Spinal cord (tissue), 10 donors: ENCODE data around the gene SPTBN1. TPM values are rescaled to one million over a fixed set of nuclear protein-coding genes. Genes with fewer than 3 reads are reported as not detected.

Experiments
- DNase-seq, 6 donors: peaks; one replicate each; pipeline versions ENCODE4 v3.0.0 to v3.0.0-alpha.2; 2013 to 2015; ENCODE audit warnings: low spot score in 6 of 6, low read depth in 4 of 6
- H3K27ac ChIP-seq: one replicate; pipeline ENCODE4 v1.5.1; 2013; ENCODE audit warnings: low read depth, low read length, control low read depth
- H3K27me3 ChIP-seq: one replicate; pipeline ENCODE4 v1.6.1; 2013; ENCODE audit warnings: low read length; ENCODE audit not compliant: control insufficient read depth, insufficient read depth
- H3K36me3 ChIP-seq: one replicate; pipeline ENCODE4 v1.6.1; 2013; ENCODE audit warnings: low read length; ENCODE audit not compliant: control insufficient read depth, insufficient read depth
- H3K4me1 ChIP-seq: one replicate; pipeline ENCODE4 v1.6.1; 2013; ENCODE audit warnings: low read length; ENCODE audit not compliant: control insufficient read depth, insufficient read depth
- H3K4me3 ChIP-seq: one replicate; pipeline ENCODE4 v1.5.1; 2013; ENCODE audit warnings: low read depth, low read length, control low read depth
- H3K9me3 ChIP-seq: one replicate; pipeline ENCODE4 v1.6.1; 2013; ENCODE audit warnings: low read length; ENCODE audit not compliant: control insufficient read depth, insufficient read depth
- WGBS: methylation state at CpG from one replicate; pipeline ENCODE4 v1.1.5; 2013; ENCODE audit warnings: missing lambda C conversion rate; ENCODE audit not compliant: insufficient coverage; 5-methylcytosine and 5-hydroxymethylcytosine counted together
- polyA plus RNA-seq, 2 donors: library from polyadenylated mRNA; unstranded; fragments of 120-200 nt; gene quantifications; one replicate each; pipeline ENCODE4 v1.2.1, GENCODE V29; 2013; ENCODE audit not compliant: insufficient read length in 2 of 2
- total RNA-seq, 2 donors: library from RNA; depleted of rRNA in 1 of 2; stranded (reverse); fragments of 120-200 nt in 1 of 2; fragments of >200 nt in 1 of 2; gene quantifications; one replicate each; pipeline versions ENCODE4 v1.2.3 to v1.2.4, GENCODE V29; 2013 to 2014
- donor health status: healthy.

SPTBN1 gene
- total and polyA plus RNA-seq, 4 donors, result 351 to 501 (median 426) TPM

- H3K27me3 ChIP-seq, result no peaks in the 10 kb centered on the region
- H3K27ac ChIP-seq, result peak overlapping the region; percentile 91
- peaks cover 29% of the 10 kb centered on the region for H3K4me1 ChIP-seq
- peak overlapping the region; percentile 61 for H3K4me3 ChIP-seq
- H3K36me3 ChIP-seq, result peaks cover 3% of the 10 kb centered on the region
- whole genome bisulfite sequencing, result 11% methylated on average over 4 of the region's 19 CpGs
- no peaks in the 10 kb centered on the region for H3K9me3 ChIP-seq
- DNase-seq, result no peak
Measured at GRCh38 chr2:54560146-54560881, 104.2 kb downstream of the SPTBN1 start.

- H3K9me3 ChIP-seq, result no peaks in the 10 kb centered on the region
- H3K27me3 ChIP-seq, result no peaks in the 10 kb centered on the region
- peaks cover 29% of the 10 kb centered on the region for H3K4me1 ChIP-seq
- H3K4me3 ChIP-seq, result no peak overlapping the region
- H3K27ac ChIP-seq, result peak overlapping the region; percentile 91
- DNase-seq, result no peak
- WGBS, result no CpG with 5 or more reads among the region's 4 CpGs
- peaks cover 3% of the 10 kb centered on the region for H3K36me3 ChIP-seq
Measured at GRCh38 chr2:54561010-54561409, 104.9 kb downstream of the SPTBN1 start.

GRCh38 chr2:54564439-54564838, 108.3 kb downstream of the SPTBN1 start:
- H3K27ac ChIP-seq, result peak overlapping the region; percentile 6
- 82% methylated on average over 2 of the region's 2 CpGs for WGBS
- H3K27me3 ChIP-seq, result no peaks in the 10 kb centered on the region
- peaks cover 14% of the 10 kb centered on the region for H3K4me1 ChIP-seq
- no peak overlapping the region for H3K4me3 ChIP-seq
- DNase-seq, result no peak
- no peaks in the 10 kb centered on the region for H3K36me3 ChIP-seq
- H3K9me3 ChIP-seq, result no peaks in the 10 kb centered on the region

- Histone ChIP-seq H3K27me3 (no peaks in the 10 kb centered on the region), H3K36me3 (no peaks in the 10 kb centered on the region), H3K4me3 (no peak overlapping the region), H3K9me3 (no peaks in the 10 kb centered on the region), H3K4me1 (peaks cover 10% of the 10 kb centered on the region), H3K27ac (no peak overlapping the region)
- DNase-seq, result no peak
Measured at GRCh38 chr2:54565551-54565950, 109.4 kb downstream of the SPTBN1 start.

- Histone ChIP-seq H3K4me3 (no peak overlapping the region), H3K9me3 (no peaks in the 10 kb centered on the region), H3K36me3 (no peaks in the 10 kb centered on the region), H3K27me3 (no peaks in the 10 kb centered on the region), H3K27ac (no peak overlapping the region), H3K4me1 (peaks cover 11% of the 10 kb centered on the region)
- WGBS, result 100% methylated on average over 1 of the region's 1 CpG
- no peak for DNase-seq
Measured at GRCh38 chr2:54566896-54567295, 110.8 kb downstream of the SPTBN1 start.

- Histone ChIP-seq H3K27ac (peak overlapping the region; percentile 76), H3K9me3 (no peaks in the 10 kb centered on the region), H3K4me3 (no peak overlapping the region), H3K4me1 (peaks cover 22% of the 10 kb centered on the region), H3K36me3 (no peaks in the 10 kb centered on the region), H3K27me3 (no peaks in the 10 kb centered on the region)
- no peak for DNase-seq
- WGBS, result 48% methylated on average over 4 of the region's 5 CpGs
Measured at GRCh38 chr2:54568876-54569321, 112.8 kb downstream of the SPTBN1 start.

GRCh38 chr2:54569745-54570301, 113.7 kb downstream of the SPTBN1 start:
- no peaks in the 10 kb centered on the region for H3K36me3 ChIP-seq
- H3K9me3 ChIP-seq, result no peaks in the 10 kb centered on the region
- H3K4me3 ChIP-seq, result no peak overlapping the region
- WGBS, result 19% methylated on average over 3 of the region's 3 CpGs
- H3K27me3 ChIP-seq, result no peaks in the 10 kb centered on the region
- peak overlapping the region; percentile 83 for H3K27ac ChIP-seq
- H3K4me1 ChIP-seq, result peaks cover 22% of the 10 kb centered on the region
- DNase-seq, result peak in 2 of 6 donors; percentile 68 to 79

GRCh38 chr2:54570321-54570855, 114.3 kb downstream of the SPTBN1 start:
- Histone ChIP-seq H3K27ac (peak overlapping the region; percentile 83), H3K4me1 (peaks cover 22% of the 10 kb centered on the region), H3K36me3 (no peaks in the 10 kb centered on the region), H3K9me3 (no peaks in the 10 kb centered on the region), H3K27me3 (no peaks in the 10 kb centered on the region), H3K4me3 (no peak overlapping the region)
- no peak for DNase-seq
- WGBS, result 60% methylated on average over 3 of the region's 5 CpGs

GRCh38 chr2:54570925-54571694, 115.0 kb downstream of the SPTBN1 start:
- Histone ChIP-seq H3K9me3 (no peaks in the 10 kb centered on the region), H3K27me3 (no peaks in the 10 kb centered on the region), H3K27ac (peak overlapping the region; percentile 83), H3K4me1 (peaks cover 22% of the 10 kb centered on the region), H3K4me3 (no peak overlapping the region), H3K36me3 (no peaks in the 10 kb centered on the region)
- peak in 2 of 6 donors; percentile 51 to 55 for DNase-seq
- WGBS, result 33% methylated on average over 1 of the region's 10 CpGs
